Central memory CD8-positive, alpha-beta T cell (primary cell): ENCODE measurements around the gene APMAP.
"Not testable (repeated sequence)": the region's sequence is repeated elsewhere in the genome, so short reads cannot be mapped to it uniquely, and the experiment has no call there.

ENCODE experiments used
- ATAC-seq: fragments of 150-1000 bp; cut with Tn5 transposase; replicated peaks from 2 replicates; pipeline ENCODE4 v1.10.0; 2022; ENCODE audit warnings: mild to moderate bottlenecking, moderate FRiP score, moderate number of reproducible peaks; ENCODE audit not compliant: poor library complexity, severe bottlenecking; ENCODE audit errors: extremely low read depth
- DNase-seq, 2 donors: peaks; one replicate each; pipeline ENCODE4 v3.0.0; 2021; ENCODE audit warnings: low spot score in 2 of 2
- H3K27ac Mint-ChIP-seq: one replicate; pipeline ENCODE4 v1.8.0; 2022; ENCODE audit warnings: low read depth, mild to moderate bottlenecking, moderate library complexity, mixed read lengths
- H3K27me3 Mint-ChIP-seq: one replicate; pipeline ENCODE4 v1.8.0; 2022; ENCODE audit warnings: mixed read lengths
- H3K36me3 Mint-ChIP-seq: one replicate; pipeline ENCODE4 v1.8.0; 2022; ENCODE audit warnings: mild to moderate bottlenecking, moderate library complexity, mixed read lengths; ENCODE audit not compliant: insufficient read depth
- H3K4me1 Mint-ChIP-seq: one replicate; pipeline ENCODE4 v1.8.0; 2022; ENCODE audit warnings: mixed read lengths
- H3K4me3 Mint-ChIP-seq: one replicate; pipeline ENCODE4 v1.8.0; 2022; ENCODE audit warnings: mild to moderate bottlenecking, moderate library complexity, mixed read lengths
- H3K9me3 Mint-ChIP-seq: one replicate; pipeline ENCODE4 v1.8.0; 2022; ENCODE audit warnings: mixed read lengths

The APMAP gene

GRCh38 chr20:25009218-25010145 lies 16.9 kb upstream of the APMAP start:
- ATAC-seq, result no peak
- H3K27me3 Mint-ChIP-seq, result no peaks in the 10 kb centered on the region
- no peaks in the 10 kb centered on the region for H3K4me1 Mint-ChIP-seq
- peaks cover 38% of the 10 kb centered on the region for H3K36me3 Mint-ChIP-seq
- no peaks in the 10 kb centered on the region for H3K9me3 Mint-ChIP-seq
- H3K4me3 Mint-ChIP-seq, result no peak overlapping the region
- H3K27ac Mint-ChIP-seq, result peak overlapping the region; percentile 5
- no peak for DNase-seq

- Mint-ChIP-seq H3K4me1 (no peaks in the 10 kb centered on the region), H3K4me3 (no peak overlapping the region), H3K27ac (no peak overlapping the region), H3K27me3 (no peaks in the 10 kb centered on the region), H3K9me3 (no peaks in the 10 kb centered on the region), H3K36me3 (peaks cover 41% of the 10 kb centered on the region)
- ATAC-seq (no peak), DNase-seq (no peak)
Measured at GRCh38 chr20:25008388-25009217, 16.1 kb upstream of the APMAP start.

GRCh38 chr20:25007491-25008305 lies 15.1 kb upstream of the APMAP start:
- DNase-seq (no peak), ATAC-seq (no peak)
- Mint-ChIP-seq H3K27ac (no peak overlapping the region), H3K36me3 (peaks cover 41% of the 10 kb centered on the region), H3K4me1 (no peaks in the 10 kb centered on the region), H3K27me3 (no peaks in the 10 kb centered on the region), H3K4me3 (no peak overlapping the region), H3K9me3 (no peaks in the 10 kb centered on the region)

DNA sequence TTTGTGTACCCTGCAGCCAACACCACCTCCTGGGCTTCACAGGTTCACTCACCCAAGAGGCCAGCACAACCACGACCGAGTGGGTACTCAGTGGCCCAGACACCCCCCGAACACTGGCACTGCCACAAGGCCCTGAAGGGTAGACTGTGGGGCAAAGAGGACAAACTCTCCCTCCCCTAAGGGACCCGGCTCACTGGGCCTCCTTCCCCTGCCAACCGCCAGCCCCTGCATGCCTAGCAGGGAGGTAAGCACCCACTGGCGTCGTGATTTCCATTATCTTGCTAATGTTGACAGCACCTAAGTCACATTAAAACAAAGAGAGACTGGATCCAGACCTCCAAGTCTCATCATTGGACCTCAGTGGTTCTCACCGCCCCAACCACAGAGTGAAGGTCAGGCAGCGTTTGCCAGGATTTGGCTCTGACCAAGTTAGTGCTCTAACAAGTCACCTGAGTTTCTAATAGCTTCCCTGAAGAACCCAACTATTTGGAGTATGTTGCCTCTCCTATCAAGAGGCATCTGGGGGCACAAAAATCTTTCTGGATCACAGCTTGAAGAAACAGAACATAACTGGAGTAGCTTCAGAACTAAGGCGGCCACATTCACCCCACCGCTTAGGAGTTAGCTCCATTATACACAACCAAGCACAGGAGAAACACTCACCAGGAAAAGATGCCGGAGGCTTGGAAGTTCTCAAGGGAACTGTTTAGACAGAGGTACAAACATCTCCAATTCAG lies 14.0 kb upstream of the APMAP start:
- DNase-seq (no peak), ATAC-seq (no peak)
- Mint-ChIP-seq H3K27ac (no peak overlapping the region), H3K36me3 (peaks cover 39% of the 10 kb centered on the region), H3K4me1 (no peaks in the 10 kb centered on the region), H3K4me3 (no peak overlapping the region), H3K9me3 (no peaks in the 10 kb centered on the region), H3K27me3 (no peaks in the 10 kb centered on the region)

GRCh38 chr20:25005661-25006060 lies 13.1 kb upstream of the APMAP start:
- no peaks in the 10 kb centered on the region for H3K9me3 Mint-ChIP-seq
- H3K27me3 Mint-ChIP-seq, result no peaks in the 10 kb centered on the region
- no peaks in the 10 kb centered on the region for H3K4me1 Mint-ChIP-seq
- DNase-seq (no peak), ATAC-seq (no peak)
- H3K36me3 Mint-ChIP-seq, result peaks cover 39% of the 10 kb centered on the region
- H3K27ac Mint-ChIP-seq, result no peak overlapping the region
- no peak overlapping the region for H3K4me3 Mint-ChIP-seq

DNA sequence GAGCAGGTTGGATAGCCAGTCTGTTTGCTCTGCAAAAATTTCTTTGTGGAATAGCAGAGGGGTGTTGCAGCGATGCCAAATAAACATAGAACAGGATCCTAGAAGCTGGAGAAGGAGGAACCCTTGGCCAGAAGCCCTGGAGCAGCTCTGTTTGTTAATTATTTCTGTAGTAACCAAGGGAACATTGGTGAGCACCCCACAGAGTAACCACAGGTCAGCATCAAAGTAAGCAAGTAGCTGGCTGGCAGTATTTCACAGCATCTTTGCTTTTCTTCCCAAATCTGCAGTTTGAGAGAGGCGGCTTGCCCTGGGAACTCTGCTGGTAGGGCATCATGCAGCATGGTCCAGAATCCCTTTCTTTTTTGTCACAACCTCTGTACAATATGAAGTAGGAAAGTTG lies 12.7 kb upstream of the APMAP start:
- ATAC-seq (no peak), DNase-seq (no peak)
- H3K4me3 Mint-ChIP-seq, result no peak overlapping the region
- no peaks in the 10 kb centered on the region for H3K9me3 Mint-ChIP-seq
- H3K36me3 Mint-ChIP-seq, result peaks cover 36% of the 10 kb centered on the region
- no peak overlapping the region for H3K27ac Mint-ChIP-seq
- no peaks in the 10 kb centered on the region for H3K4me1 Mint-ChIP-seq
- H3K27me3 Mint-ChIP-seq, result no peaks in the 10 kb centered on the region

- Mint-ChIP-seq H3K4me3 (no peak overlapping the region), H3K27me3 (no peaks in the 10 kb centered on the region), H3K27ac (peak overlapping the region; percentile 73), H3K36me3 (peaks cover 24% of the 10 kb centered on the region), H3K4me1 (no peaks in the 10 kb centered on the region), H3K9me3 (no peaks in the 10 kb centered on the region)
- no peak for ATAC-seq
- no peak for DNase-seq
Measured at GRCh38 chr20:25003002-25003401, 10.5 kb upstream of the APMAP start.

DNA sequence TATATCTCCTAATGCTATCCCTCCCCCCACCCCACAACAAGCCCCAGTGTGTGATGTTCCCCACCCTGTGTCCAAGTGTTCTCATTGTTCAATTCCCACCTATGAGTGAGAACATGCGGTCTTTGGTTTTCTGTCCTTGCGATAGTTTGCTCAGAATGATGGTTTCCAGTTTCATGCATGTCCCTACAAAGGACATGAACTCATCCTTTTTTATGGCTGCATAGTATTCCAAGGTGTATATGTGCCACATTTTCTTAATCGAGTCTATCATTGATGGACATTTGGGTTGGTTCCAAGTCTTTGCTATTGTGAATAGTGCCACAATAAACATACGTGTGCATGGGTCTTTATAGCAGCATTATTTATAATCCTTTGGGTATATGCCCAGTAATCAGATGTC lies 8.8 kb upstream of the APMAP start:
- ATAC-seq, DNase-seq, H3K4me1 Mint-ChIP-seq, H3K4me3 Mint-ChIP-seq, H3K9me3 Mint-ChIP-seq, H3K27me3 Mint-ChIP-seq, H3K27ac Mint-ChIP-seq: not testable (repeated sequence)
- peaks cover 14% of the 10 kb centered on the region for H3K36me3 Mint-ChIP-seq

GRCh38 chr20:25000268-25000801 lies 7.8 kb upstream of the APMAP start:
- ATAC-seq (no peak), DNase-seq (no peak)
- Mint-ChIP-seq H3K4me1 (no peaks in the 10 kb centered on the region), H3K27me3 (no peaks in the 10 kb centered on the region), H3K9me3 (no peaks in the 10 kb centered on the region), H3K4me3 (no peak overlapping the region), H3K36me3 (peaks cover 8% of the 10 kb centered on the region), H3K27ac (no peak overlapping the region)

- no peaks in the 10 kb centered on the region for H3K9me3 Mint-ChIP-seq
- H3K27ac Mint-ChIP-seq, result no peak overlapping the region
- H3K4me1 Mint-ChIP-seq, result peaks cover 8% of the 10 kb centered on the region
- H3K36me3 Mint-ChIP-seq, result peaks cover 8% of the 10 kb centered on the region
- H3K4me3 Mint-ChIP-seq, result no peak overlapping the region
- H3K27me3 Mint-ChIP-seq, result no peaks in the 10 kb centered on the region
- ATAC-seq, result no peak
- DNase-seq, result no peak
Measured at GRCh38 chr20:24999568-24999967, 7.0 kb upstream of the APMAP start.

- ATAC-seq, result no peak
- H3K27me3 Mint-ChIP-seq, result no peaks in the 10 kb centered on the region
- no peak overlapping the region for H3K4me3 Mint-ChIP-seq
- no peaks in the 10 kb centered on the region for H3K9me3 Mint-ChIP-seq
- no peak for DNase-seq
- H3K27ac Mint-ChIP-seq, result no peak overlapping the region
- H3K36me3 Mint-ChIP-seq, result peaks cover 5% of the 10 kb centered on the region
- H3K4me1 Mint-ChIP-seq, result peaks cover 14% of the 10 kb centered on the region
Measured at GRCh38 chr20:24998631-24999445, 6.3 kb upstream of the APMAP start.
